Activated CD8-positive, alpha-beta memory T cell treated with anti-CD3 and anti-CD28 coated beads, Interleukin-2, amount 10 ng/mL, durations not matched to agents 7 days and 5 days (primary cell): Measurements from ENCODE around the gene GSTA5. TPM values are rescaled to one million over a fixed set of nuclear protein-coding genes. Genes with fewer than 3 reads are reported as not detected.
"Not testable (repeated sequence)": the region's sequence is repeated elsewhere in the genome, so short reads cannot be mapped to it uniquely, and the experiment has no call there.

Experiments
- ATAC-seq: fragments of 150-1000 bp; cut with Tn5 transposase; one replicate; pipeline ENCODE4 v1.10.0; 2021; ENCODE audit warnings: moderate library complexity
- CTCF ChIA-PET: fragments of 350-600 bp; sonication (Branson Sonifier 250); formaldehyde crosslinking; loops from one replicate; lab custom pipeline; 2021; ENCODE audit warnings: antibody characterized with exemption; lab: Charles Lee
- DNase-seq: peaks from one replicate; pipeline ENCODE4 v3.0.0-alpha.2; 2020
- H3K27ac Mint-ChIP-seq: one replicate; pipeline ENCODE4 v1.8.0; 2021; ENCODE audit warnings: mild to moderate bottlenecking, mixed read lengths
- H3K27me3 Mint-ChIP-seq: one replicate; pipeline ENCODE4 v1.8.0; 2021; ENCODE audit warnings: mixed read lengths
- H3K36me3 Mint-ChIP-seq: one replicate; pipeline ENCODE4 v1.8.0; 2021; ENCODE audit warnings: mild to moderate bottlenecking, mixed read lengths
- H3K4me1 Mint-ChIP-seq: one replicate; pipeline ENCODE4 v1.8.0; 2021; ENCODE audit warnings: mixed read lengths
- H3K4me3 Mint-ChIP-seq: one replicate; pipeline ENCODE4 v1.8.0; 2021; ENCODE audit warnings: mild to moderate bottlenecking, moderate library complexity, mixed read lengths
- H3K9me3 Mint-ChIP-seq: one replicate; pipeline ENCODE4 v1.8.0; 2022; ENCODE audit warnings: low read depth, mixed read lengths
- total RNA-seq, 2 experiments: library from RNA; stranded (reverse); gene quantifications; one replicate each; pipeline ENCODE4 v1.2.3, GENCODE V29; 2021

GSTA5 gene
- total RNA-seq, 2 experiments from 2014 or later, result not detected

- H3K4me3 Mint-ChIP-seq, H3K36me3 Mint-ChIP-seq, H3K27ac Mint-ChIP-seq, H3K9me3 Mint-ChIP-seq, DNase-seq, H3K4me1 Mint-ChIP-seq, ATAC-seq, CTCF ChIA-PET: not testable (repeated sequence)
- peaks cover 14% of the 10 kb centered on the region for H3K27me3 Mint-ChIP-seq
These were observed 46.2 kb downstream of the GSTA5 start for GRCh38 chr6:52794366-52794765.

GRCh38 chr6:52790861-52791260 is 49.8 kb downstream of the GSTA5 start:
- H3K27ac Mint-ChIP-seq, result no peak overlapping the region
- H3K27me3 Mint-ChIP-seq, result peaks cover 7% of the 10 kb centered on the region
- H3K4me3 Mint-ChIP-seq, result no peak overlapping the region
- no peaks in the 10 kb centered on the region for H3K36me3 Mint-ChIP-seq
- ATAC-seq (no peak), DNase-seq (no peak)
- CTCF ChIA-PET, result no interaction called here
- H3K9me3 Mint-ChIP-seq, result no peaks in the 10 kb centered on the region
- no peaks in the 10 kb centered on the region for H3K4me1 Mint-ChIP-seq

- H3K27me3 Mint-ChIP-seq, H3K4me3 Mint-ChIP-seq, H3K9me3 Mint-ChIP-seq, ATAC-seq, H3K4me1 Mint-ChIP-seq, H3K36me3 Mint-ChIP-seq, DNase-seq, CTCF ChIA-PET, H3K27ac Mint-ChIP-seq: not testable (repeated sequence)
These were observed 51.0 kb downstream of the GSTA5 start for GRCh38 chr6:52789658-52790057.

GRCh38 chr6:52788478-52788877 is 52.1 kb downstream of the GSTA5 start:
- peaks cover 7% of the 10 kb centered on the region for H3K27me3 Mint-ChIP-seq
- CTCF ChIA-PET, result no interaction called here
- ATAC-seq, result no peak
- H3K4me3 Mint-ChIP-seq, result no peak overlapping the region
- H3K4me1 Mint-ChIP-seq, result no peaks in the 10 kb centered on the region
- DNase-seq, result no peak
- no peaks in the 10 kb centered on the region for H3K9me3 Mint-ChIP-seq
- no peak overlapping the region for H3K27ac Mint-ChIP-seq
- H3K36me3 Mint-ChIP-seq, result no peaks in the 10 kb centered on the region

GRCh38 chr6:52787917-52788316 is 52.7 kb downstream of the GSTA5 start:
- DNase-seq (no peak), ATAC-seq (no peak)
- no peaks in the 10 kb centered on the region for H3K9me3 Mint-ChIP-seq
- H3K27ac Mint-ChIP-seq, result no peak overlapping the region
- no peak overlapping the region for H3K4me3 Mint-ChIP-seq
- no peaks in the 10 kb centered on the region for H3K4me1 Mint-ChIP-seq
- no peaks in the 10 kb centered on the region for H3K36me3 Mint-ChIP-seq
- CTCF ChIA-PET, result no interaction called here
- peaks cover 7% of the 10 kb centered on the region for H3K27me3 Mint-ChIP-seq

- H3K4me1 Mint-ChIP-seq, result no peaks in the 10 kb centered on the region
These were observed 54.2 kb downstream of the GSTA5 start for GRCh38 chr6:52786249-52786956.

GRCh38 chr6:52782696-52783274 is 57.8 kb downstream of the GSTA5 start:
- H3K9me3 Mint-ChIP-seq, H3K36me3 Mint-ChIP-seq, DNase-seq, H3K27ac Mint-ChIP-seq, CTCF ChIA-PET, H3K4me3 Mint-ChIP-seq, ATAC-seq, H3K4me1 Mint-ChIP-seq: not testable (repeated sequence)
- H3K27me3 Mint-ChIP-seq, result peaks cover 28% of the 10 kb centered on the region

More at GRCh38 chr6:52786249-52786956, 54.2 kb downstream of the GSTA5 start:
- no peaks in the 10 kb centered on the region for H3K36me3 Mint-ChIP-seq
- H3K27ac Mint-ChIP-seq, result no peak overlapping the region
- CTCF ChIA-PET, result no interaction called here
- no peak for ATAC-seq
- H3K27me3 Mint-ChIP-seq, result peaks cover 7% of the 10 kb centered on the region
- H3K4me3 Mint-ChIP-seq, result no peak overlapping the region
- H3K9me3 Mint-ChIP-seq, result no peaks in the 10 kb centered on the region
- no peak for DNase-seq

- H3K9me3 Mint-ChIP-seq, H3K27ac Mint-ChIP-seq, H3K4me3 Mint-ChIP-seq, H3K4me1 Mint-ChIP-seq, H3K36me3 Mint-ChIP-seq, CTCF ChIA-PET, DNase-seq, ATAC-seq: not testable (repeated sequence)
- peaks cover 23% of the 10 kb centered on the region for H3K27me3 Mint-ChIP-seq
These were observed 58.4 kb downstream of the GSTA5 start for GRCh38 chr6:52782209-52782608.

Other genes with a start within 250 kb of the GSTA5 start
- gene TMEM14A, start 169.7 kb downstream of the GSTA5 start, total RNA-seq, result 10 to 100 TPM; 23.2 to 25.8 TPM
- not detected for gene GSTA2, start 77.3 kb downstream of the GSTA5 start, total RNA-seq
- gene GSTA1, start 37.0 kb downstream of the GSTA5 start, total RNA-seq, result not detected
- not detected for gene GSTA3, start 68.9 kb upstream of the GSTA5 start, total RNA-seq
- 1 to 10 TPM; 2.9 to 5.8 TPM for gene GSTA4, start 154.5 kb upstream of the GSTA5 start, total RNA-seq
- gene CILK1, start 221.0 kb upstream of the GSTA5 start, total RNA-seq, result 1 to 10 TPM; 5.9 to 7.5 TPM
- gene FBXO9, start 224.6 kb upstream of the GSTA5 start, total RNA-seq, result 10 to 100 TPM; 61.8 to 67.3 TPM